CD1c-positive myeloid dendritic cell (primary cell): ENCODE measurements around the gene TPRG1L.

Source experiments
- DNase-seq: peaks from one replicate; pipeline ENCODE4 v3.0.0-alpha.2; 2016; ENCODE audit errors: extremely low spot score

TPRG1L gene

GRCh38 chr1:3645247-3645646, 20.4 kb downstream of the TPRG1L start:
- DNase-seq = no peak

- DNase-seq = no peak
These were observed 21.0 kb downstream of the TPRG1L start for GRCh38 chr1:3645666-3646355.

GRCh38 chr1:3646596-3646995, 21.8 kb downstream of the TPRG1L start:
- no peak for DNase-seq

GRCh38 chr1:3649342-3650247, 24.8 kb downstream of the TPRG1L start, which contains the start of gene WRAP73:
Gene WRAP73 (minus strand): TSS chr1:3650103. CDS start chr1:3649999, 104 bp downstream.
- peak; percentile 96 for DNase-seq

- no peak for DNase-seq
These were observed 25.6 kb downstream of the TPRG1L start for GRCh38 chr1:3650248-3651025.

- DNase-seq = no peak
These were observed 26.5 kb downstream of the TPRG1L start for GRCh38 chr1:3651026-3651929.

- DNase-seq = no peak
These were observed 27.2 kb downstream of the TPRG1L start, which contains the start of gene TP73 for GRCh38 chr1:3651930-3652547. Gene TP73 (plus strand): TSS chr1:3652516. CDS start chr1:3682366, 29,850 bp downstream.

- no peak for DNase-seq
These were observed 27.9 kb downstream of the TPRG1L start for GRCh38 chr1:3652548-3653285.

- no peak for DNase-seq
These were observed 28.4 kb downstream of the TPRG1L start for GRCh38 chr1:3653286-3653618.

GRCh38 chr1:3654549-3655281, 29.9 kb downstream of the TPRG1L start:
- no peak for DNase-seq

GRCh38 chr1:3656450-3657095, 31.8 kb downstream of the TPRG1L start:
- DNase-seq = peak; percentile 28

GRCh38 chr1:3657096-3657475, 32.3 kb downstream of the TPRG1L start:
- DNase-seq = no peak

GRCh38 chr1:3657578-3658230, 32.9 kb downstream of the TPRG1L start:
- no peak for DNase-seq

- DNase-seq = no peak
These were observed 33.4 kb downstream of the TPRG1L start for GRCh38 chr1:3658231-3658615.

GRCh38 chr1:3659093-3659492, 34.3 kb downstream of the TPRG1L start:
- no peak for DNase-seq

GRCh38 chr1:3660704-3661103, 35.9 kb downstream of the TPRG1L start:
- DNase-seq = no peak

GRCh38 chr1:3661631-3662030, 36.8 kb downstream of the TPRG1L start:
- DNase-seq = no peak

GRCh38 chr1:3662080-3662671, 37.4 kb downstream of the TPRG1L start:
- no peak for DNase-seq
